Activated CD4-positive, alpha-beta T cell treated with anti-CD3 and anti-CD28 coated beads, Interleukin-2, amount 50 U/mL, for 16 hours (primary cell): Measurements from ENCODE around the gene MARCHF7.
"Not testable (repeated sequence)": the region's sequence is repeated elsewhere in the genome, so short reads cannot be mapped to it uniquely, and the experiment has no call there.

Experiments used
- DNase-seq: peaks from one replicate; pipeline ENCODE4 v3.0.0-alpha.2; 2020

The MARCHF7 gene

GRCh38 chr2:159720676-159721075 is 8.4 kb downstream of the MARCHF7 start:
- DNase-seq = no peak

GRCh38 chr2:159722580-159722979 is 10.3 kb downstream of the MARCHF7 start:
- DNase-seq = no peak

GRCh38 chr2:159724795-159725572 is 12.7 kb downstream of the MARCHF7 start:
- DNase-seq = not testable (repeated sequence)

- DNase-seq = no peak
Measured at GRCh38 chr2:159725713-159726112, 13.4 kb downstream of the MARCHF7 start.

GRCh38 chr2:159728629-159729028 is 16.3 kb downstream of the MARCHF7 start:
- DNase-seq = no peak

GRCh38 chr2:159735648-159736047 is 23.3 kb downstream of the MARCHF7 start:
- no peak for DNase-seq

GRCh38 chr2:159736048-159736447 is 23.7 kb downstream of the MARCHF7 start:
- DNase-seq = no peak

- DNase-seq = no peak
Measured at GRCh38 chr2:159737292-159737916, 25.1 kb downstream of the MARCHF7 start.

GRCh38 chr2:159737917-159738296 is 25.6 kb downstream of the MARCHF7 start:
- no peak for DNase-seq

- DNase-seq = no peak
Measured at GRCh38 chr2:159738509-159739390, 26.4 kb downstream of the MARCHF7 start.

GRCh38 chr2:159742846-159743245 is 30.5 kb downstream of the MARCHF7 start:
- DNase-seq = no peak

GRCh38 chr2:159744363-159744762 is 32.1 kb downstream of the MARCHF7 start:
- no peak for DNase-seq

GRCh38 chr2:159745237-159745636 is 32.9 kb downstream of the MARCHF7 start:
- not testable (repeated sequence) for DNase-seq

GRCh38 chr2:159748089-159748488 is 35.8 kb downstream of the MARCHF7 start:
- DNase-seq = no peak

- no peak for DNase-seq
Measured at GRCh38 chr2:159750873-159751272, 38.6 kb downstream of the MARCHF7 start.

- no peak for DNase-seq
Measured at GRCh38 chr2:159753797-159754196, 41.5 kb downstream of the MARCHF7 start.

GRCh38 chr2:159755014-159755413 is 42.7 kb downstream of the MARCHF7 start:
- DNase-seq = no peak

GRCh38 chr2:159755788-159756187 is 43.5 kb downstream of the MARCHF7 start:
- peak; percentile 37 for DNase-seq

- no peak for DNase-seq
Measured at GRCh38 chr2:159758239-159758638, 45.9 kb downstream of the MARCHF7 start.

GRCh38 chr2:159758686-159759085 is 46.4 kb downstream of the MARCHF7 start:
- DNase-seq = no peak

GRCh38 chr2:159759577-159759976 is 47.3 kb downstream of the MARCHF7 start:
- DNase-seq = no peak

- no peak for DNase-seq
Measured at GRCh38 chr2:159760326-159760725, 48.0 kb downstream of the MARCHF7 start.

- DNase-seq = no peak
Measured at GRCh38 chr2:159762075-159762474, 49.8 kb downstream of the MARCHF7 start.
